K562 (cell line): Measurements from ENCODE around the gene LTBP2. TPM values are rescaled to one million over a fixed set of nuclear protein-coding genes. Genes with fewer than 3 reads are reported as not detected.
A peak's percentile ranks its signal among the peaks of the same experiment; 100 is the strongest.

ENCODE experiments used
- ATAC-seq: fragments of 200-7000 bp; cut with Tn5 transposase; 3 replicates; pipeline ENCODE4 v1.9.1; 2020; ENCODE audit warnings: moderate library complexity
- BruUV-seq: library from RNA; stranded (reverse); fragments of 400-500 nt; replicated peaks from 2 replicates; lab custom pipeline; 2021; lab: Mats Ljungman, UMichigan
- CTCF ChIA-PET: fragments of 300-600 bp; formaldehyde crosslinking; extraction: SDS; loops from one replicate; lab custom pipeline; 2021; ENCODE audit warnings: low intra/inter-chr PET ratio; lab: Yijun Ruan, JAX
- POLR2A ChIA-PET: fragments of 300-600, 350-650 bp; sonication (Branson Sonifier 250); formaldehyde crosslinking; extraction: SDS; loops from one replicate; lab custom pipeline; 2021; ENCODE audit warnings: antibody characterized with exemption, inconsistent platforms; lab: Yijun Ruan, JAX
- DNase-seq, 4 experiments: peaks; one replicate each; pipeline versions ENCODE4 v3.0.0 to v3.0.0-alpha.2; 2011 to 2018; ENCODE audit warnings: low spot score in 3 of 4, mixed read lengths in 3 of 4; ENCODE audit errors: extremely low read depth in 1 of 4
- FAIRE-seq: peaks from 2 replicates; lab custom pipeline; 2011; peaks lifted over from hg19 to GRCh38; lab: Jason Lieb, UNC
- H2AFZ ChIP-seq: 2 replicates; pipeline ENCODE4 v1.6.0; 2011; ENCODE audit warnings: low read depth, low read length, control low read depth, inconsistent platforms
- H3K27ac ChIP-seq: fragments of 200-600 bp; 3 replicates; pipeline ENCODE4 v1.8.0; 2011; ENCODE audit warnings: low read depth, mild to moderate bottlenecking, control low read depth, inconsistent platforms, low read length, moderate library complexity, mixed read lengths; ENCODE audit errors: extremely low read depth
- H3K27me3 ChIP-seq, 2 experiments: fragments of 300-600 bp in 1 of 2; 2 replicates in 1 of 2; 3 replicates in 1 of 2; pipeline versions ENCODE4 v1.6.0 to v1.8.0; 2011; ENCODE audit warnings: inconsistent platforms in 2 of 2, low read length in 2 of 2, mild to moderate bottlenecking in 1 of 2, mixed read lengths in 1 of 2, moderate library complexity in 1 of 2; ENCODE audit not compliant: control insufficient read depth in 2 of 2, insufficient read depth in 2 of 2
- H3K36me3 ChIP-seq: fragments of 300-600 bp; 3 replicates; pipeline ENCODE4 v1.8.0; 2011; ENCODE audit warnings: mild to moderate bottlenecking, low read length, inconsistent platforms; ENCODE audit not compliant: control insufficient read depth, insufficient read depth
- H3K4me1 ChIP-seq, 2 experiments: fragments of 200-600 bp in 1 of 2; replicated peaks in 1 of 2; 2 replicates in 1 of 2; 3 replicates in 1 of 2; pipeline versions ENCODE4 v1.5.1 to v1.8.0; 2011; ENCODE audit warnings: inconsistent platforms in 2 of 2, low read length in 2 of 2, mild to moderate bottlenecking in 1 of 2, mixed read lengths in 1 of 2, moderate library complexity in 1 of 2; ENCODE audit not compliant: control insufficient read depth in 2 of 2, insufficient read depth in 2 of 2
- H3K4me2 ChIP-seq: 2 replicates; pipeline ENCODE4 v1.6.1; 2011; ENCODE audit warnings: low read length, control low read depth, inconsistent platforms, mixed read lengths; ENCODE audit not compliant: insufficient read depth
- H3K4me3 ChIP-seq: fragments of 200-600 bp; sonication (generic), shearing (Covaris generic); 2 replicates; pipeline ENCODE4 v1.5.1; 2016; ENCODE audit warnings: control low read depth, inconsistent platforms
- H3K79me2 ChIP-seq: fragments of 200-600 bp; 3 replicates; pipeline ENCODE4 v1.8.0; 2011; ENCODE audit warnings: low read length, inconsistent platforms; ENCODE audit not compliant: control insufficient read depth, insufficient read depth
- H3K9ac ChIP-seq, 2 experiments: 2 replicates each; pipeline versions ENCODE4 v1.6.0 to v1.6.1; 2011; ENCODE audit warnings: low read depth in 2 of 2, low read length in 2 of 2, control low read depth in 1 of 2, inconsistent platforms in 1 of 2, mild to moderate bottlenecking in 1 of 2, mixed read lengths in 1 of 2; ENCODE audit not compliant: insufficient read depth in 1 of 2
- H3K9me1 ChIP-seq: one replicate; pipeline ENCODE4 v1.6.0; 2011; ENCODE audit warnings: inconsistent platforms, mild to moderate bottlenecking, low read length, moderate library complexity; ENCODE audit not compliant: control insufficient read depth, insufficient read depth
- H3K9me3 ChIP-seq: replicated peaks from 2 replicates; pipeline ENCODE4 v1.5.1; 2011; ENCODE audit warnings: low read depth, low read length, inconsistent platforms; ENCODE audit not compliant: control insufficient read depth, insufficient read depth
- H4K20me1 ChIP-seq: replicated peaks from 2 replicates; pipeline ENCODE4 v1.6.1; 2011; ENCODE audit warnings: low read length, inconsistent platforms, mixed read lengths; ENCODE audit not compliant: control insufficient read depth, insufficient read depth
- C11orf30 ChIP-seq: fragments of 450-650 bp; IDR thresholded peaks from 2 replicates; pipeline ENCODE4 v1.6.1; 2016; ENCODE audit warnings: low read depth, mild to moderate bottlenecking
- DIDO1 ChIP-seq: fragments of 450-650 bp; IDR thresholded peaks from 2 replicates; pipeline ENCODE4 v1.6.1; 2016; ENCODE audit warnings: low read depth, missing biosample characterization, missing genetic modification characterization
- EHMT2 ChIP-seq: fragments of 450-650 bp; IDR thresholded peaks from 2 replicates; pipeline ENCODE4 v1.6.1; 2018; ENCODE audit warnings: antibody characterized with exemption
- GATAD2B ChIP-seq: fragments of 450-650 bp; IDR thresholded peaks from 2 replicates; pipeline ENCODE4 v1.6.1; 2017; ENCODE audit warnings: mild to moderate bottlenecking, borderline replicate concordance
- ILF3 ChIP-seq: fragments of 450-650 bp; IDR thresholded peaks from 2 replicates; pipeline ENCODE4 v1.6.1; 2018; ENCODE audit warnings: antibody characterized with exemption, mild to moderate bottlenecking, moderate library complexity, borderline replicate concordance
- MAFG ChIP-seq: fragments of 450-650 bp; conservative IDR thresholded peaks from 2 replicates; pipeline ENCODE4 v1.6.1; 2016; ENCODE audit warnings: missing genetic modification characterization, missing compliant biosample characterization
- NFE2 ChIP-seq: IDR thresholded peaks from 2 replicates; pipeline ENCODE4 v1.6.1; 2014; ENCODE audit warnings: antibody characterized with exemption, low read depth
- NFE2L1 ChIP-seq: fragments of 450-650 bp; IDR thresholded peaks from 2 replicates; pipeline ENCODE4 v1.6.1; 2016; ENCODE audit warnings: missing genetic modification characterization, low read depth, mild to moderate bottlenecking, missing compliant biosample characterization, moderate library complexity, borderline replicate concordance
- PHB2 ChIP-seq: fragments of 450-650 bp; IDR thresholded peaks from 2 replicates; pipeline ENCODE4 v1.6.1; 2017; ENCODE audit warnings: low read depth
- PHF8 ChIP-seq: fragments of 200-600 bp; sonication (generic); IDR thresholded peaks from 2 replicates; pipeline ENCODE4 v1.6.1; 2012; ENCODE audit warnings: mixed run types, mild to moderate bottlenecking, inconsistent platforms, low read length, moderate library complexity, borderline replicate concordance
- ZNF311 ChIP-seq: fragments of 250-450 bp; sonication (Bioruptor Pico); IDR thresholded peaks from 2 replicates; pipeline ENCODE4 v1.4.0; 2020; ENCODE audit warnings: mild to moderate bottlenecking, moderate library complexity
- ZNF316 ChIP-seq: fragments of 450-650 bp; IDR thresholded peaks from 2 replicates; pipeline ENCODE4 v1.6.1; 2016
- ZNF324 ChIP-seq: fragments of 250-450 bp; sonication (Bioruptor Pico); IDR thresholded peaks from 2 replicates; pipeline ENCODE4 v1.4.0; 2020; ENCODE audit warnings: mild to moderate bottlenecking
- WGBS: fragments of 100-300 bp; shearing (Covaris generic); methylation state at CpG from one replicate; pipeline ENCODE4 v1.1.6; 2016; ENCODE audit warnings: low coverage, mixed read lengths; ENCODE audit not compliant: insufficient coverage; ENCODE audit errors: missing lambda C conversion rate; 5-methylcytosine and 5-hydroxymethylcytosine counted together
- in situ Hi-C: fragments of 300-500 bp; cut with MboI; formaldehyde crosslinking; loops from 4 replicates; pipeline ENCODE4 v1.15.0; 2018; ENCODE audit warnings: inconsistent platforms, mixed read lengths
- intact Hi-C: fragments of 100-400 bp; cut with micrococcal nuclease; formaldehyde crosslinking; loops from 2 replicates; pipeline ENCODE4 v1.14.2; 2022
- polyA plus RNA-seq, 8 experiments: library from polyadenylated mRNA; depleted of rRNA in 4 of 8; stranded (reverse) in 5 of 8; unstranded in 3 of 8; fragments of >200 nt; fragmentation: Nextera tagmentation in 2 of 8; fragmentation: Illumina TruSeq in 1 of 8; extraction: Ambion mirVana in 2 of 8; extraction: Trizol in 1 of 8; gene quantifications; 2 replicates each; pipeline versions ENCODE4 v1.2.1 to v1.2.3, GENCODE V29; 2011 to 2014; ENCODE audit warnings: inconsistent platforms in 1 of 8, missing spikeins in 1 of 8
- total RNA-seq, 7 experiments: library from RNA; depleted of rRNA in 6 of 7; stranded (reverse); fragments of >200 nt in 6 of 7; fragmentation: Illumina TruSeq in 2 of 7; extraction: Trizol in 2 of 7; gene quantifications; 2 replicates each; pipeline versions ENCODE4 v1.2.1 to v1.2.3, GENCODE V29; 2011 to 2021; ENCODE audit warnings: low replicate concordance in 1 of 7
- TF ChIP-seq, protein P1 (sequence below): fragments of 450-650 bp; IDR thresholded peaks from 2 replicates; pipeline ENCODE4 v1.6.1; 2017; ENCODE audit warnings: antibody characterized with exemption, mild to moderate bottlenecking
- TF ChIP-seq, protein P2 (sequence below): fragments of 450-650 bp; IDR thresholded peaks from one replicate; pipeline ENCODE4 v1.6.1; 2018; ENCODE audit warnings: mild to moderate bottlenecking, moderate library complexity; ENCODE audit not compliant: partially characterized antibody

The LTBP2 gene
- total and polyA plus RNA-seq, 9 of the 15 experiments (the other 6 are each of a cell fraction or from before 2014, with no cell fraction given) = under 0.01 to 0.18 (median 0.03) TPM; not detected in 3

DNA sequence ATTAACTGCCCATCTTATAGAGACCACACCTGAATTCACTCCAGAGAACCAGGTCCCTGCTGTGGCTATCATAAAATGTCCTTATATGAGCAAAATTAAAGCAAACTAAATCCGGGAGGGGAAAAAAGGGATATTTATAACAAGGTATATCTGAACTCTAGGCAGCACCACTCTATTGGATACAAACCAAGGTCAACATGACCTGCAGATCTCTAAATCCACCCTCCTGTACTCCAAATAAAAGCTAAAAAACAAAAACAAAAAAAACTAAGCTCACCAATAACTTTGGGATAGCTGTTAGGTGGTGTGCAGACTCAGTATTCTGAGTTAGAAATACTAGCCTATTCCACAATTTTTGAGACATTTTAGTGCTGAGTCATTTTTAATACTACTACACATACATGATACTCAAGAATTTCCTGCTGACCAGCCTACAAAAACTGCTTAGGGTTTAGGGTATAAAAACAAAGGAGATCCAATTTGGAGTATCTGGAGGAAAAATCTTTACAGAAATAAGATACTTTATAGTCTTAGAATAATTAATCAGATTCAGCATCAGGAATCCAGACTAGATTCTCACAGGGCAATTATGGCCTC lies 46.6 kb upstream of the LTBP2 start:
- no peaks in the 10 kb centered on the region for H3K9me3 ChIP-seq
- no peaks in the 10 kb centered on the region for H4K20me1 ChIP-seq
- DNase-seq (no peak), ATAC-seq (no peak), FAIRE-seq (no peak)
- peaks cover 0 to 12% of the 10 kb centered on the region in 2 experiments; a peak in 2 of 5 replicates for H3K4me1 ChIP-seq
- peaks cover 3% of the 10 kb centered on the region for H3K9me1 ChIP-seq
- peaks cover 30% of the 10 kb centered on the region; the same call in 2 of the 3 replicates for H3K36me3 ChIP-seq
- no TSS peak for BruUV-seq
- no peak overlapping the region for H3K4me2 ChIP-seq
- intact Hi-C loops = no loop called here
- H3K4me3 ChIP-seq = no peak overlapping the region
- POLR2A ChIA-PET = no interaction called here
- CTCF ChIA-PET = no interaction called here
- no peaks in the 10 kb centered on the region for H3K27me3 ChIP-seq
- 100% methylated on average over 1 of the region's 1 CpG for WGBS
- H3K27ac ChIP-seq = no peak overlapping the region
- no peak overlapping the region for H3K9ac ChIP-seq
- H3K79me2 ChIP-seq = no peaks in the 10 kb centered on the region
- H2AFZ ChIP-seq = no peak overlapping the region
- in situ Hi-C loops = no loop called here
- 0 out of 2 replicates have a peak, but pooled peaks have one; percentile 31 for TF ChIP-seq NFE2
- peak; percentile 68 for TF ChIP-seq MAFG (tag)
- no peak for TF ChIP-seq ZNF324 (CRISPR knock-in tag)
- TF ChIP-seq PHF8 = no peak
- no peak for TF ChIP-seq EHMT2
- 0 out of 2 replicates have a peak, but pooled peaks have one; percentile 15 for TF ChIP-seq NFE2L1 (tag)
- TF ChIP-seq PHB2 = no peak
- no peak for TF ChIP-seq ILF3
- TF ChIP-seq DIDO1 = no peak
- TF ChIP-seq ZNF311 = no peak
- TF ChIP-seq, protein P1, sequence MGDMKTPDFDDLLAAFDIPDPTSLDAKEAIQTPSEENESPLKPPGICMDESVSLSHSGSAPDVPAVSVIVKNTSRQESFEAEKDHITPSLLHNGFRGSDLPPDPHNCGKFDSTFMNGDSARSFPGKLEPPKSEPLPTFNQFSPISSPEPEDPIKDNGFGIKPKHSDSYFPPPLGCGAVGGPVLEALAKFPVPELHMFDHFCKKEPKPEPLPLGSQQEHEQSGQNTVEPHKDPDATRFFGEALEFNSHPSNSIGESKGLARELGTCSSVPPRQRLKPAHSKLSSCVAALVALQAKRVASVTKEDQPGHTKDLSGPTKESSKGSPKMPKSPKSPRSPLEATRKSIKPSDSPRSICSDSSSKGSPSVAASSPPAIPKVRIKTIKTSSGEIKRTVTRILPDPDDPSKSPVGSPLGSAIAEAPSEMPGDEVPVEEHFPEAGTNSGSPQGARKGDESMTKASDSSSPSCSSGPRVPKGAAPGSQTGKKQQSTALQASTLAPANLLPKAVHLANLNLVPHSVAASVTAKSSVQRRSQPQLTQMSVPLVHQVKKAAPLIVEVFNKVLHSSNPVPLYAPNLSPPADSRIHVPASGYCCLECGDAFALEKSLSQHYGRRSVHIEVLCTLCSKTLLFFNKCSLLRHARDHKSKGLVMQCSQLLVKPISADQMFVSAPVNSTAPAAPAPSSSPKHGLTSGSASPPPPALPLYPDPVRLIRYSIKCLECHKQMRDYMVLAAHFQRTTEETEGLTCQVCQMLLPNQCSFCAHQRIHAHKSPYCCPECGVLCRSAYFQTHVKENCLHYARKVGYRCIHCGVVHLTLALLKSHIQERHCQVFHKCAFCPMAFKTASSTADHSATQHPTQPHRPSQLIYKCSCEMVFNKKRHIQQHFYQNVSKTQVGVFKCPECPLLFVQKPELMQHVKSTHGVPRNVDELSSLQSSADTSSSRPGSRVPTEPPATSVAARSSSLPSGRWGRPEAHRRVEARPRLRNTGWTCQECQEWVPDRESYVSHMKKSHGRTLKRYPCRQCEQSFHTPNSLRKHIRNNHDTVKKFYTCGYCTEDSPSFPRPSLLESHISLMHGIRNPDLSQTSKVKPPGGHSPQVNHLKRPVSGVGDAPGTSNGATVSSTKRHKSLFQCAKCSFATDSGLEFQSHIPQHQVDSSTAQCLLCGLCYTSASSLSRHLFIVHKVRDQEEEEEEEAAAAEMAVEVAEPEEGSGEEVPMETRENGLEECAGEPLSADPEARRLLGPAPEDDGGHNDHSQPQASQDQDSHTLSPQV = no peak
- TF ChIP-seq ZNF316 = peak; percentile 83
- no peak for TF ChIP-seq GATAD2B
- TF ChIP-seq C11orf30 = peak; percentile 51; the same call in 1 of the 2 replicates
- TF ChIP-seq, protein P2, sequence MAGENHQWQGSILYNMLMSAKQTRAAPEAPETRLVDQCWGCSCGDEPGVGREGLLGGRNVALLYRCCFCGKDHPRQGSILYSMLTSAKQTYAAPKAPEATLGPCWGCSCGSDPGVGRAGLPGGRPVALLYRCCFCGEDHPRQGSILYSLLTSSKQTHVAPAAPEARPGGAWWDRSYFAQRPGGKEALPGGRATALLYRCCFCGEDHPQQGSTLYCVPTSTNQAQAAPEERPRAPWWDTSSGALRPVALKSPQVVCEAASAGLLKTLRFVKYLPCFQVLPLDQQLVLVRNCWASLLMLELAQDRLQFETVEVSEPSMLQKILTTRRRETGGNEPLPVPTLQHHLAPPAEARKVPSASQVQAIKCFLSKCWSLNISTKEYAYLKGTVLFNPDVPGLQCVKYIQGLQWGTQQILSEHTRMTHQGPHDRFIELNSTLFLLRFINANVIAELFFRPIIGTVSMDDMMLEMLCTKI = no peak
